Measurements from ENCODE around the gene FNIP2. TPM values are rescaled to one million over a fixed set of nuclear protein-coding genes. Genes with fewer than 3 reads are reported as not detected.

FNIP2 gene
- total and polyA plus RNA-seq, 9 of the 15 experiments (the other 6 are each of a cell fraction or from before 2014, with no cell fraction given): 1.7 to 15.5 (median 8.3) TPM

GRCh38 chr4:158722917-158723793 is 45.7 kb upstream of the FNIP2 start, which contains the start of gene PPID (continued):
- TF ChIP-seq, protein P1, sequence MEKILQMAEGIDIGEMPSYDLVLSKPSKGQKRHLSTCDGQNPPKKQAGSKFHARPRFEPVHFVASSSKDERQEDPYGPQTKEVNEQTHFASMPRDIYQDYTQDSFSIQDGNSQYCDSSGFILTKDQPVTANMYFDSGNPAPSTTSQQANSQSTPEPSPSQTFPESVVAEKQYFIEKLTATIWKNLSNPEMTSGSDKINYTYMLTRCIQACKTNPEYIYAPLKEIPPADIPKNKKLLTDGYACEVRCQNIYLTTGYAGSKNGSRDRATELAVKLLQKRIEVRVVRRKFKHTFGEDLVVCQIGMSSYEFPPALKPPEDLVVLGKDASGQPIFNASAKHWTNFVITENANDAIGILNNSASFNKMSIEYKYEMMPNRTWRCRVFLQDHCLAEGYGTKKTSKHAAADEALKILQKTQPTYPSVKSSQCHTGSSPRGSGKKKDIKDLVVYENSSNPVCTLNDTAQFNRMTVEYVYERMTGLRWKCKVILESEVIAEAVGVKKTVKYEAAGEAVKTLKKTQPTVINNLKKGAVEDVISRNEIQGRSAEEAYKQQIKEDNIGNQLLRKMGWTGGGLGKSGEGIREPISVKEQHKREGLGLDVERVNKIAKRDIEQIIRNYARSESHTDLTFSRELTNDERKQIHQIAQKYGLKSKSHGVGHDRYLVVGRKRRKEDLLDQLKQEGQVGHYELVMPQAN (IDR thresholded peaks at IDR 0.05; ENCODE audit: borderline replicate concordance): peak; percentile 80
- TF ChIP-seq PHTF2 (CRISPR knock-in tag; IDR thresholded peaks at IDR 0.05) (no peak), ELF4 (CRISPR knock-in tag; IDR thresholded peaks at IDR 0.05) (no peak), TFAM (CRISPR knock-in tag; conservative IDR thresholded peaks at IDR 0.05) (no peak), ZNF232 (CRISPR knock-in tag; IDR thresholded peaks at IDR 0.05) (peak; percentile 80; the same call in 1 of the 2 replicates), ARID3B (CRISPR knock-in tag; IDR thresholded peaks at IDR 0.05; ENCODE audit: borderline replicate concordance) (no peak), FOXA3 (CRISPR knock-in tag; conservative IDR thresholded peaks at IDR 0.05 in 1 of 2, IDR thresholded peaks at IDR 0.05 in 1 of 2) (peak in 1 of 2 experiments; percentile 25; a peak in 1 of 4 replicates), ZNF561 (CRISPR knock-in tag; conservative IDR thresholded peaks at IDR 0.05) (no peak), NR1H2 (CRISPR knock-in tag; IDR thresholded peaks at IDR 0.05) (0 out of 2 replicates have a peak, but pooled peaks have one; percentile 22), NFRKB (IDR thresholded peaks at IDR 0.05; ENCODE audit: low read depth) (0 out of 2 replicates have a peak, but pooled peaks have one; percentile 59), ZC3H4 (CRISPR knock-in tag; IDR thresholded peaks at IDR 0.05; ENCODE audit: borderline replicate concordance) (0 out of 2 replicates have a peak, but pooled peaks have one; percentile 67), MCM2 (IDR thresholded peaks at IDR 0.05; ENCODE audit: low read depth) (no peak), ZMIZ1 (IDR thresholded peaks at IDR 0.05; ENCODE audit: low read depth in 2 of 2, low read length in 2 of 2) (peak in 1 of 2 experiments; percentile 58; a peak in 1 of 4 replicates), ZNF133 (CRISPR knock-in tag; IDR thresholded peaks at IDR 0.05) (no peak)
- TF ChIP-seq, protein P2, sequence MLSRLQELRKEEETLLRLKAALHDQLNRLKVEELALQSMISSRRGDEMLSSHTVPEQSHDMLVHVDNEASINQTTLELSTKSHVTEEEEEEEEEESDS (CRISPR knock-in tag; IDR thresholded peaks at IDR 0.05): no peak
- TF ChIP-seq, protein P3, sequence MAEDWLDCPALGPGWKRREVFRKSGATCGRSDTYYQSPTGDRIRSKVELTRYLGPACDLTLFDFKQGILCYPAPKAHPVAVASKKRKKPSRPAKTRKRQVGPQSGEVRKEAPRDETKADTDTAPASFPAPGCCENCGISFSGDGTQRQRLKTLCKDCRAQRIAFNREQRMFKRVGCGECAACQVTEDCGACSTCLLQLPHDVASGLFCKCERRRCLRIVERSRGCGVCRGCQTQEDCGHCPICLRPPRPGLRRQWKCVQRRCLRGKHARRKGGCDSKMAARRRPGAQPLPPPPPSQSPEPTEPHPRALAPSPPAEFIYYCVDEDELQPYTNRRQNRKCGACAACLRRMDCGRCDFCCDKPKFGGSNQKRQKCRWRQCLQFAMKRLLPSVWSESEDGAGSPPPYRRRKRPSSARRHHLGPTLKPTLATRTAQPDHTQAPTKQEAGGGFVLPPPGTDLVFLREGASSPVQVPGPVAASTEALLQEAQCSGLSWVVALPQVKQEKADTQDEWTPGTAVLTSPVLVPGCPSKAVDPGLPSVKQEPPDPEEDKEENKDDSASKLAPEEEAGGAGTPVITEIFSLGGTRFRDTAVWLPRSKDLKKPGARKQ (CRISPR knock-in tag; IDR thresholded peaks at IDR 0.05): no peak

All from K562 (cell line).